ENCODE data around the gene TIGD1. TPM values are rescaled to one million over a fixed set of nuclear protein-coding genes. Genes with fewer than 3 reads are reported as not detected.

TIGD1 gene
- total and polyA plus RNA-seq, 2 experiments from 2014 or later, result 7.6 to 9.3 TPM

DNA sequence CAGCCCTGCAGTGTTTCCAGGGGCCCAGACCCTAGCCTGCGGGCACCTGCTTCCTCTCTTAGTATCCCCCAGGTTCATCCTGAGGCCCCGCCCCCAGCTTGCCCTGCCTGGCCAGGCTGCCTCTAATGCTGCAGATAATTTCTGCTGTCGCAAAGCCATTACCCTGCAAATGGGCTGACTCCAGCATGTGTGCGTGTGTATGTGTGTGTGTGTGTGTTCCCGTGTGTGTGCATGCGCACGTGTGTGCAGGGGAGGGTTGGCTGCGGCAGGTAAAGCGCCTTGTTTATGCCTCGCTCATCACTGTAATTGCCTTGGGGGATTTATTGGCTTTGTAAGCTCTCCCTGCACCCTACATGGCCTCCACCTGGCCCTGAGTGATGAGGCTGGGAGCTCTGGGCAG lies 37.8 kb downstream of the TIGD1 start:
- Histone ChIP-seq H3K4me2 (no peak overlapping the region), H3K4me3 (no peak overlapping the region), H3K27ac (ENCODE audit: low read depth) (no peak overlapping the region), H3K4me1 (ENCODE audit: insufficient read depth) (no peaks in the 10 kb centered on the region), H3K36me3 (ENCODE audit: insufficient read depth) (no peaks in the 10 kb centered on the region), H3F3A (replicated peaks; ENCODE audit: low read depth) (0 out of 2 replicates have a peak, but pooled peaks cover 2% of the 10 kb centered on the region), H3K27me3 (ENCODE audit: insufficient read depth) (no peaks in the 10 kb centered on the region), H3K9me2 (ENCODE audit: insufficient read depth) (no peaks in the 10 kb centered on the region), H2AFZ (no peak overlapping the region), H3K79me2 (replicated peaks; ENCODE audit: insufficient read depth) (no peaks in the 10 kb centered on the region), H4K20me1 (replicated peaks; ENCODE audit: insufficient read depth) (no peaks in the 10 kb centered on the region)
- Mint-ChIP-seq H3K4me3 (no peak overlapping the region), H3K27me3 (ENCODE audit: insufficient read depth, low read depth, poor library complexity) (peaks cover 7% of the 10 kb centered on the region), H3K27ac (no peak overlapping the region), H3K9me3 (no peaks in the 10 kb centered on the region; the same call in 2 of the 3 replicates), H3K36me3 (ENCODE audit: low read depth) (no peaks in the 10 kb centered on the region), H3K4me1 (peaks cover 7% of the 10 kb centered on the region)
- no peak for DNase-seq (ENCODE audit: low spot score)
- ATAC-seq, result peak; percentile 45
- TF ChIP-seq JUNB (IDR thresholded peaks at IDR 0.05; ENCODE audit: unreplicated experiment), result no peak
- TF ChIP-seq POLR2AphosphoS5 (IDR thresholded peaks at IDR 0.05; ENCODE audit: low read depth), result no peak
- no peak for TF ChIP-seq EZH2phosphoT487 (IDR thresholded peaks at IDR 0.05; ENCODE audit: unreplicated experiment)
- no peak for TF ChIP-seq ZNF114 (CRISPR knock-in tag; IDR thresholded peaks at IDR 0.05)
- TF ChIP-seq, protein P1, sequence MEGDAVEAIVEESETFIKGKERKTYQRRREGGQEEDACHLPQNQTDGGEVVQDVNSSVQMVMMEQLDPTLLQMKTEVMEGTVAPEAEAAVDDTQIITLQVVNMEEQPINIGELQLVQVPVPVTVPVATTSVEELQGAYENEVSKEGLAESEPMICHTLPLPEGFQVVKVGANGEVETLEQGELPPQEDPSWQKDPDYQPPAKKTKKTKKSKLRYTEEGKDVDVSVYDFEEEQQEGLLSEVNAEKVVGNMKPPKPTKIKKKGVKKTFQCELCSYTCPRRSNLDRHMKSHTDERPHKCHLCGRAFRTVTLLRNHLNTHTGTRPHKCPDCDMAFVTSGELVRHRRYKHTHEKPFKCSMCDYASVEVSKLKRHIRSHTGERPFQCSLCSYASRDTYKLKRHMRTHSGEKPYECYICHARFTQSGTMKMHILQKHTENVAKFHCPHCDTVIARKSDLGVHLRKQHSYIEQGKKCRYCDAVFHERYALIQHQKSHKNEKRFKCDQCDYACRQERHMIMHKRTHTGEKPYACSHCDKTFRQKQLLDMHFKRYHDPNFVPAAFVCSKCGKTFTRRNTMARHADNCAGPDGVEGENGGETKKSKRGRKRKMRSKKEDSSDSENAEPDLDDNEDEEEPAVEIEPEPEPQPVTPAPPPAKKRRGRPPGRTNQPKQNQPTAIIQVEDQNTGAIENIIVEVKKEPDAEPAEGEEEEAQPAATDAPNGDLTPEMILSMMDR (conservative IDR thresholded peaks at IDR 0.05; ENCODE audit: low read depth in 2 of 2), result no peak
- no peak for TF ChIP-seq CREB1 (CRISPR knock-in tag; IDR thresholded peaks at IDR 0.05; ENCODE audit: low read depth)
- TF ChIP-seq STAT1 (IDR thresholded peaks at IDR 0.05; ENCODE audit: unreplicated experiment), result no peak
- no peak for TF ChIP-seq NANOG (IDR thresholded peaks at IDR 0.05; ENCODE audit: borderline replicate concordance)
- TF ChIP-seq, protein P2, sequence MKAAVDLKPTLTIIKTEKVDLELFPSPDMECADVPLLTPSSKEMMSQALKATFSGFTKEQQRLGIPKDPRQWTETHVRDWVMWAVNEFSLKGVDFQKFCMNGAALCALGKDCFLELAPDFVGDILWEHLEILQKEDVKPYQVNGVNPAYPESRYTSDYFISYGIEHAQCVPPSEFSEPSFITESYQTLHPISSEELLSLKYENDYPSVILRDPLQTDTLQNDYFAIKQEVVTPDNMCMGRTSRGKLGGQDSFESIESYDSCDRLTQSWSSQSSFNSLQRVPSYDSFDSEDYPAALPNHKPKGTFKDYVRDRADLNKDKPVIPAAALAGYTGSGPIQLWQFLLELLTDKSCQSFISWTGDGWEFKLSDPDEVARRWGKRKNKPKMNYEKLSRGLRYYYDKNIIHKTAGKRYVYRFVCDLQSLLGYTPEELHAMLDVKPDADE (IDR thresholded peaks at IDR 0.05), result no peak
- TF ChIP-seq, protein P3, sequence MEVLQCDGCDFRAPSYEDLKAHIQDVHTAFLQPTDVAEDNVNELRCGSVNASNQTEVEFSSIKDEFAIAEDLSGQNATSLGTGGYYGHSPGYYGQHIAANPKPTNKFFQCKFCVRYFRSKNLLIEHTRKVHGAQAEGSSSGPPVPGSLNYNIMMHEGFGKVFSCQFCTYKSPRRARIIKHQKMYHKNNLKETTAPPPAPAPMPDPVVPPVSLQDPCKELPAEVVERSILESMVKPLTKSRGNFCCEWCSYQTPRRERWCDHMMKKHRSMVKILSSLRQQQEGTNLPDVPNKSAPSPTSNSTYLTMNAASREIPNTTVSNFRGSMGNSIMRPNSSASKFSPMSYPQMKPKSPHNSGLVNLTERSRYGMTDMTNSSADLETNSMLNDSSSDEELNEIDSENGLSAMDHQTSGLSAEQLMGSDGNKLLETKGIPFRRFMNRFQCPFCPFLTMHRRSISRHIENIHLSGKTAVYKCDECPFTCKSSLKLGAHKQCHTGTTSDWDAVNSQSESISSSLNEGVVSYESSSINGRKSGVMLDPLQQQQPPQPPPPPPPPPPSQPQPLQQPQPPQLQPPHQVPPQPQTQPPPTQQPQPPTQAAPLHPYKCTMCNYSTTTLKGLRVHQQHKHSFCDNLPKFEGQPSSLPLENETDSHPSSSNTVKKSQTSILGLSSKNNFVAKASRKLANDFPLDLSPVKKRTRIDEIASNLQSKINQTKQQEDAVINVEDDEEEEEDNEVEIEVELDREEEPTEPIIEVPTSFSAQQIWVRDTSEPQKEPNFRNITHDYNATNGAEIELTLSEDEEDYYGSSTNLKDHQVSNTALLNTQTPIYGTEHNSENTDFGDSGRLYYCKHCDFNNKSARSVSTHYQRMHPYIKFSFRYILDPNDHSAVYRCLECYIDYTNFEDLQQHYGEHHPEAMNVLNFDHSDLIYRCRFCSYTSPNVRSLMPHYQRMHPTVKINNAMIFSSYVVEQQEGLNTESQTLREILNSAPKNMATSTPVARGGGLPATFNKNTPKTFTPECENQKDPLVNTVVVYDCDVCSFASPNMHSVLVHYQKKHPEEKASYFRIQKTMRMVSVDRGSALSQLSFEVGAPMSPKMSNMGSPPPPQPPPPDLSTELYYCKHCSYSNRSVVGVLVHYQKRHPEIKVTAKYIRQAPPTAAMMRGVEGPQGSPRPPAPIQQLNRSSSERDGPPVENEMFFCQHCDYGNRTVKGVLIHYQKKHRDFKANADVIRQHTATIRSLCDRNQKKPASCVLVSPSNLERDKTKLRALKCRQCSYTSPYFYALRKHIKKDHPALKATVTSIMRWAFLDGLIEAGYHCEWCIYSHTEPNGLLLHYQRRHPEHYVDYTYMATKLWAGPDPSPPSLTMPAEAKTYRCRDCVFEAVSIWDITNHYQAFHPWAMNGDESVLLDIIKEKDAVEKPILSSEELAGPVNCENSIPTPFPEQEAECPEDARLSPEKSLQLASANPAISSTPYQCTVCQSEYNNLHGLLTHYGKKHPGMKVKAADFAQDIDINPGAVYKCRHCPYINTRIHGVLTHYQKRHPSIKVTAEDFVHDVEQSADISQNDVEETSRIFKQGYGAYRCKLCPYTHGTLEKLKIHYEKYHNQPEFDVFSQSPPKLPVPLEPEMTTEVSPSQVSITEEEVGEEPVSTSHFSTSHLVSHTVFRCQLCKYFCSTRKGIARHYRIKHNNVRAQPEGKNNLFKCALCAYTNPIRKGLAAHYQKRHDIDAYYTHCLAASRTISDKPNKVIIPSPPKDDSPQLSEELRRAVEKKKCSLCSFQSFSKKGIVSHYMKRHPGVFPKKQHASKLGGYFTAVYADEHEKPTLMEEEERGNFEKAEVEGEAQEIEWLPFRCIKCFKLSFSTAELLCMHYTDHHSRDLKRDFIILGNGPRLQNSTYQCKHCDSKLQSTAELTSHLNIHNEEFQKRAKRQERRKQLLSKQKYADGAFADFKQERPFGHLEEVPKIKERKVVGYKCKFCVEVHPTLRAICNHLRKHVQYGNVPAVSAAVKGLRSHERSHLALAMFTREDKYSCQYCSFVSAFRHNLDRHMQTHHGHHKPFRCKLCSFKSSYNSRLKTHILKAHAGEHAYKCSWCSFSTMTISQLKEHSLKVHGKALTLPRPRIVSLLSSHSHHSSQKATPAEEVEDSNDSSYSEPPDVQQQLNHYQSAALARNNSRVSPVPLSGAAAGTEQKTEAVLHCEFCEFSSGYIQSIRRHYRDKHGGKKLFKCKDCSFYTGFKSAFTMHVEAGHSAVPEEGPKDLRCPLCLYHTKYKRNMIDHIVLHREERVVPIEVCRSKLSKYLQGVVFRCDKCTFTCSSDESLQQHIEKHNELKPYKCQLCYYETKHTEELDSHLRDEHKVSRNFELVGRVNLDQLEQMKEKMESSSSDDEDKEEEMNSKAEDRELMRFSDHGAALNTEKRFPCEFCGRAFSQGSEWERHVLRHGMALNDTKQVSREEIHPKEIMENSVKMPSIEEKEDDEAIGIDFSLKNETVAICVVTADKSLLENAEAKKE (CRISPR knock-in tag; IDR thresholded peaks at IDR 0.05), result no peak
- TF ChIP-seq, protein P4, sequence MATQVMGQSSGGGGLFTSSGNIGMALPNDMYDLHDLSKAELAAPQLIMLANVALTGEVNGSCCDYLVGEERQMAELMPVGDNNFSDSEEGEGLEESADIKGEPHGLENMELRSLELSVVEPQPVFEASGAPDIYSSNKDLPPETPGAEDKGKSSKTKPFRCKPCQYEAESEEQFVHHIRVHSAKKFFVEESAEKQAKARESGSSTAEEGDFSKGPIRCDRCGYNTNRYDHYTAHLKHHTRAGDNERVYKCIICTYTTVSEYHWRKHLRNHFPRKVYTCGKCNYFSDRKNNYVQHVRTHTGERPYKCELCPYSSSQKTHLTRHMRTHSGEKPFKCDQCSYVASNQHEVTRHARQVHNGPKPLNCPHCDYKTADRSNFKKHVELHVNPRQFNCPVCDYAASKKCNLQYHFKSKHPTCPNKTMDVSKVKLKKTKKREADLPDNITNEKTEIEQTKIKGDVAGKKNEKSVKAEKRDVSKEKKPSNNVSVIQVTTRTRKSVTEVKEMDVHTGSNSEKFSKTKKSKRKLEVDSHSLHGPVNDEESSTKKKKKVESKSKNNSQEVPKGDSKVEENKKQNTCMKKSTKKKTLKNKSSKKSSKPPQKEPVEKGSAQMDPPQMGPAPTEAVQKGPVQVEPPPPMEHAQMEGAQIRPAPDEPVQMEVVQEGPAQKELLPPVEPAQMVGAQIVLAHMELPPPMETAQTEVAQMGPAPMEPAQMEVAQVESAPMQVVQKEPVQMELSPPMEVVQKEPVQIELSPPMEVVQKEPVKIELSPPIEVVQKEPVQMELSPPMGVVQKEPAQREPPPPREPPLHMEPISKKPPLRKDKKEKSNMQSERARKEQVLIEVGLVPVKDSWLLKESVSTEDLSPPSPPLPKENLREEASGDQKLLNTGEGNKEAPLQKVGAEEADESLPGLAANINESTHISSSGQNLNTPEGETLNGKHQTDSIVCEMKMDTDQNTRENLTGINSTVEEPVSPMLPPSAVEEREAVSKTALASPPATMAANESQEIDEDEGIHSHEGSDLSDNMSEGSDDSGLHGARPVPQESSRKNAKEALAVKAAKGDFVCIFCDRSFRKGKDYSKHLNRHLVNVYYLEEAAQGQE (IDR thresholded peaks at IDR 0.05; ENCODE audit: unreplicated experiment), result no peak
- TF ChIP-seq EZH2 (IDR thresholded peaks at IDR 0.05; ENCODE audit: low read depth, unreplicated experiment), result no peak
- TF ChIP-seq ZNF331 (CRISPR knock-in tag; IDR thresholded peaks at IDR 0.05; ENCODE audit: low read depth), result no peak

All from GM23338 (cell line).